ENCODE data around the gene BACE2. TPM values are rescaled to one million over a fixed set of nuclear protein-coding genes. Genes with fewer than 3 reads are reported as not detected.

The BACE2 gene
- total and polyA plus RNA-seq, 2 donors (not counting 1 experiment from before 2014, with no cell fraction given): 18.4 to 40.8 TPM

Small RNAs within 50 kb of the gene (small RNA-seq; reads per million reads assigned to genes)
- not detected for gene MIR3197 (ENCODE audit: insufficient read length, low read depth, low replicate concordance)

Other genes with a start within 250 kb of the BACE2 start
- gene FAM3B, start 148.6 kb downstream of the BACE2 start, total RNA-seq: not detected in 2 replicates
- 0.09 TPM in 1 of 2 replicates, not detected in the other for gene FAM3B, start 148.6 kb downstream of the BACE2 start, polyA plus RNA-seq
- 64.3 and 72.8 TPM in 2 replicates for gene MX2, start 193.9 kb downstream of the BACE2 start, total RNA-seq
- 39.8 and 51.2 TPM in 2 replicates for gene MX2, start 193.9 kb downstream of the BACE2 start, polyA plus RNA-seq